HG03095 (cell line): ENCODE measurements around the gene FMR1.
A peak's percentile ranks its signal among the peaks of the same experiment; 100 is the strongest.

Source experiments
- ATAC-seq: cut with Tn5 transposase; IDR thresholded peaks from one replicate; pipeline ENCODE4 v1.9.1; 2021; ENCODE audit warnings: moderate library complexity; ENCODE audit not compliant: unreplicated experiment

Gene FMR1

GRCh38 chrX:147911192-147912022, at the start of gene FMR1:
TSS of gene FMR1 (plus strand) at chrX:147911919. CDS start at chrX:147912180, 261 bp downstream.
- peak; percentile 87 for ATAC-seq

GRCh38 chrX:147875866-147876596, 35.7 kb upstream of the FMR1 start:
- ATAC-seq = peak; percentile 96

GRCh38 chrX:147876849-147877646, 34.7 kb upstream of the FMR1 start:
- ATAC-seq = no peak

- no peak for ATAC-seq
Observed at GRCh38 chrX:147877726-147878125, 34.0 kb upstream of the FMR1 start.

- peak; percentile 70 for ATAC-seq
Observed at GRCh38 chrX:147884958-147885357, 26.8 kb upstream of the FMR1 start.

- ATAC-seq = no peak
Observed at GRCh38 chrX:147890756-147891155, 21.0 kb upstream of the FMR1 start.

- no peak for ATAC-seq
Observed at GRCh38 chrX:147891896-147892295, 19.8 kb upstream of the FMR1 start.

GRCh38 chrX:147893741-147894140, 18.0 kb upstream of the FMR1 start:
- no peak for ATAC-seq

GRCh38 chrX:147894366-147894963, 17.3 kb upstream of the FMR1 start:
- no peak for ATAC-seq

- ATAC-seq = no peak
Observed at GRCh38 chrX:147897117-147897516, 14.6 kb upstream of the FMR1 start.

GRCh38 chrX:147898951-147899350, 12.8 kb upstream of the FMR1 start:
- no peak for ATAC-seq

GRCh38 chrX:147899379-147900114, 12.2 kb upstream of the FMR1 start:
- ATAC-seq = peak; percentile 95

- no peak for ATAC-seq
Observed at GRCh38 chrX:147900349-147900748, 11.4 kb upstream of the FMR1 start.

GRCh38 chrX:147901461-147902126, 10.1 kb upstream of the FMR1 start:
- ATAC-seq = no peak

- no peak for ATAC-seq
Observed at GRCh38 chrX:147902270-147902669, 9.4 kb upstream of the FMR1 start.

- no peak for ATAC-seq
Observed at GRCh38 chrX:147908106-147908505, 3.6 kb upstream of the FMR1 start.

- no peak for ATAC-seq
Observed at GRCh38 chrX:147910607-147911006, 1.1 kb upstream of the FMR1 start.

- peak; percentile 31 for ATAC-seq
Observed at GRCh38 chrX:147912093-147912801, 528 bp downstream of the FMR1 start.

GRCh38 chrX:147913570-147913969, 1.9 kb downstream of the FMR1 start:
- ATAC-seq = no peak
